Omental fat pad (tissue), 4 donors: ENCODE data around the gene KCNT1. TPM values are rescaled to one million over a fixed set of nuclear protein-coding genes. Genes with fewer than 3 reads are reported as not detected.

Experiments used
- ATAC-seq: fragments of 150-250 bp; one replicate; pipeline ENCODE4 v1.9.1; 2016; ENCODE audit warnings: mild to moderate bottlenecking, moderate library complexity; ENCODE audit not compliant: low FRiP score
- DNase-seq: peaks from one replicate; pipeline ENCODE4 v3.0.0-alpha.2; 2019; ENCODE audit warnings: low spot score
- total RNA-seq, 4 donors: library from RNA; depleted of rRNA; stranded (reverse); fragments of >200 nt; gene quantifications; one replicate each; pipeline ENCODE4 v1.1.0, GENCODE V29; 2016
- TF ChIP-seq, protein P1 (sequence below), 3 donors: fragments of 450-650 bp; IDR thresholded peaks; one replicate each; pipeline ENCODE4 v1.5.1; 2016 to 2017; ENCODE audit warnings: antibody characterized with exemption in 3 of 3, mild to moderate bottlenecking in 3 of 3, moderate library complexity in 2 of 3

Gene KCNT1
- total RNA-seq, 4 donors from 2014 or later = 0.24 to 0.95 TPM; not detected in 2

GRCh38 chr9:135732569-135733257 lies 30.7 kb downstream of the KCNT1 start:
- DNase-seq (no peak), ATAC-seq (no peak)
- TF ChIP-seq, protein P1, sequence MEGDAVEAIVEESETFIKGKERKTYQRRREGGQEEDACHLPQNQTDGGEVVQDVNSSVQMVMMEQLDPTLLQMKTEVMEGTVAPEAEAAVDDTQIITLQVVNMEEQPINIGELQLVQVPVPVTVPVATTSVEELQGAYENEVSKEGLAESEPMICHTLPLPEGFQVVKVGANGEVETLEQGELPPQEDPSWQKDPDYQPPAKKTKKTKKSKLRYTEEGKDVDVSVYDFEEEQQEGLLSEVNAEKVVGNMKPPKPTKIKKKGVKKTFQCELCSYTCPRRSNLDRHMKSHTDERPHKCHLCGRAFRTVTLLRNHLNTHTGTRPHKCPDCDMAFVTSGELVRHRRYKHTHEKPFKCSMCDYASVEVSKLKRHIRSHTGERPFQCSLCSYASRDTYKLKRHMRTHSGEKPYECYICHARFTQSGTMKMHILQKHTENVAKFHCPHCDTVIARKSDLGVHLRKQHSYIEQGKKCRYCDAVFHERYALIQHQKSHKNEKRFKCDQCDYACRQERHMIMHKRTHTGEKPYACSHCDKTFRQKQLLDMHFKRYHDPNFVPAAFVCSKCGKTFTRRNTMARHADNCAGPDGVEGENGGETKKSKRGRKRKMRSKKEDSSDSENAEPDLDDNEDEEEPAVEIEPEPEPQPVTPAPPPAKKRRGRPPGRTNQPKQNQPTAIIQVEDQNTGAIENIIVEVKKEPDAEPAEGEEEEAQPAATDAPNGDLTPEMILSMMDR (IDR thresholded peaks at IDR 0.05) = no peak

- TF ChIP-seq, protein P1 (IDR thresholded peaks at IDR 0.05) = no peak
- ATAC-seq = no peak
- DNase-seq = no peak
Measured at GRCh38 chr9:135734616-135735144, 32.7 kb downstream of the KCNT1 start.

DNA sequence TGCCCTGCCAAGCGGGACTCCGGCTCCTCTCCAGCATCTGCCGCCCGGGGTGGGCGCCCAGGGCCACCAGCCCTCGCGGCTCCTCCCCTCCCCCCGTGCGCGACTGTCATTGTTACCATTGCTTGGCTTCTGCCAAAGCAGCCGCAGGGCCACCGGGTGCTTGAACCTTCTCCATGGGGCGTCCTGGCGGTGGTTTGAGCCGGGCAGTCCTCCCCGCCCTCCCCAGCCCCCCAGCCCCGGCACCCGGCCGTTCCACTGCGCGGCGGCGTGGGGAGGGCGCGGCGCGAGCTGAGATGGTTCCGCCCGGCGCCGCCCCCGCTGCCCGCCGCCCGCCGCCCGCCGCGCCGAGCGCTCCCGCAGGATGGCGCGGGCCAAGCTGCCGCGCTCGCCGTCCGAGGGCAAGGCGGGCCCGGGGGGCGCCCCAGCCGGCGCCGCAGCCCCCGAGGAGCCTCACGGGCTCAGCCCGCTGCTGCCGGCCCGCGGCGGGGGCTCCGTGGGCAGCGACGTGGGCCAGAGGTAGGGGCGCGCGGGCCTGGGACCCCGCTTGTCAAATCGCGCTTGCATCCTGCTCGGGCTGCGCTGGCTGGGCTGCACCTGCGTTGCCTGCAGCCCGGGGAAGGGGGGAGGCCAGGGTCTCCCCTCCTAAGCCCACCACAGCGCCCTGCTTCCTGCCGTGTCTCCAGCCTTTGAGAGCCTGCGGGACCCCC lies 34.4 kb downstream of the KCNT1 start:
- ATAC-seq (no peak), DNase-seq (no peak)
- TF ChIP-seq, protein P1 (IDR thresholded peaks at IDR 0.05) = no peak

- no peak for ATAC-seq
- no peak for DNase-seq
- TF ChIP-seq, protein P1 (IDR thresholded peaks at IDR 0.05) = no peak
Measured at GRCh38 chr9:135736979-135737839, 35.2 kb downstream of the KCNT1 start.

- ATAC-seq (no peak), DNase-seq (no peak)
- TF ChIP-seq, protein P1 (IDR thresholded peaks at IDR 0.05) = no peak
Measured at GRCh38 chr9:135737840-135738521, 36.0 kb downstream of the KCNT1 start.
